GM19468 (cell line): ENCODE measurements around the gene CDK2.

Experiments
- ATAC-seq: cut with Tn5 transposase; IDR thresholded peaks from one replicate; pipeline ENCODE4 v1.9.1; 2021; ENCODE audit warnings: mild to moderate bottlenecking, moderate library complexity, moderate number of reproducible peaks; ENCODE audit not compliant: unreplicated experiment; ENCODE audit errors: extremely low read depth

Gene CDK2

GRCh38 chr12:55935738-55936151 is 30.9 kb upstream of the CDK2 start:
- no peak for ATAC-seq

GRCh38 chr12:55937981-55938380 is 28.6 kb upstream of the CDK2 start:
- ATAC-seq = no peak

GRCh38 chr12:55938826-55939501 is 27.7 kb upstream of the CDK2 start:
- no peak for ATAC-seq

DNA sequence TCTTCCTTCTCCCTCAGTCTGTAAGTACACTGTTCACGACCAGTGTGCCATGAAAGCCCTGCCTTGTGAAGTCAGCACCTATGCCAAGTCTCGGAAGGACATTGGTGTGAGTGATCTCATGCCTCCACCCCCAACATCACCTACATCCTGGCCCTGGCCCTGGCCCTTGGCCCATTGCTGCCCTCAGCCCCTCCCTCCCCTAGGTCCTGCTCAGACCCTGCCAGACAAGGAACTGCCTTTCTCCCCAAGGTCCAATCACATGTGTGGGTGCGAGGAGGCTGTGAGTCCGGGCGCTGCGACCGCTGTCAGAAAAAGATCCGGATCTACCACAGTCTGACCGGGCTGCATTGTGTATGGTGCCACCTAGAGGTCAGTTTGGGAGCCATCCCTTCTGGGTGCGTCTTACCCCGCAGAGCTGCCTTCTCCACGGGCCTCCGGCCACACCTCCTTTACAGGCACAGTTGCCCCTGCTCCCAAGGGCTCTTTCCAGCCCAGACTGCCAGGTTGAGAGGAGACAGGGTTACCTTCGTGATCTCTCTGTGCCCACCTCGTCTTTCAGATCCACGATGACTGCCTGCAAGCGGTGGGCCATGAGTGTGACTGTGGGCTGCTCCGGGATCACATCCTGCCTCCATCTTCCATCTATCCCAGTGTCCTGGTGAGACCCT is 26.4 kb upstream of the CDK2 start:
- peak; percentile 53 for ATAC-seq

GRCh38 chr12:55942055-55942454 is 24.6 kb upstream of the CDK2 start:
- no peak for ATAC-seq

DNA sequence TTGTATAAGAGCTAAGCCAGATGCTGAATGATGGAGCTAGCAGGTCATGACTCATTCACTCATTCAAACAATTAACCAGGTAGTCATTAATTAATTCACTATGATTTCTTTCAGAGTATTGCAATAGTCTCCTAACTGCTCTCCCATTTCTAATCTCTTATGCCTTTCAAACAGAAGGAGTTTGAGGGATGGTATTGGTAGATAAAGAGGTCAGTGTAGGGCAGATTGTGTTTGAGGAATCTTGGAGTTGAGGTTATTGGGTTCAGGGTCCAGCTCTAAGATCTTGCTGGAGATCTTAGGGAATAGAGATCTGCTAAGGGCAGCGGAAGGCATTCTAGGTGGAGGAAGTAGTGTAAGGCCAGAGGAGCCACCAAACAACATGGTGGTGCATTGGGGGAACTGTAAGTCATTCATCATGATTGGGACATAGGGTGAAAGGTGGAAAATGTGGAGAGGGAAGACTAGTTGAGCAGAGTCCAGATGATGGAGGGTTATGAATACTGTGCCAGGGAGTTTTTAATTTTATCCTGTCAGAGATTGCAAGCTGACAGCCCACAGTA is 24.0 kb upstream of the CDK2 start:
- no peak for ATAC-seq

DNA sequence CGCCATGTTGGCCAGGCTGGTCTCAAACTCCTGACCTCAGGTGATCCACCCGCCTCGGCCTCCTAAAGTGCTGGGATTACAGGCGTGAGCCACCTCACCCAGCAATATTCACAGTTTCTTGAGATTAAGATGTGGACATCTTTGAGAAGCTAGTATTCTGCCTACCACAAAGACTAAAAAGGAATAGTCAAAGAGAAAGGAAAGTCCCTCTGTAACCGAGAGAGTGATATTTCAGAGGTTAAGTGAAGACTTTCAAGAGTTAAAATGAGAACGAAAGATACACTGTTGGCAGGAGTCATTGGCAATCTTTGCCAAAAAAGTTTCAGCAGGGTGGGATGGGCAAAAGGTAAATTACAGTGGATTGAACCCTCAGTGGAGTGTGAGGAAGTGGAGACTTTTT is 20.1 kb upstream of the CDK2 start:
- no peak for ATAC-seq

GRCh38 chr12:55955344-55955743 is 11.3 kb upstream of the CDK2 start:
- no peak for ATAC-seq

DNA sequence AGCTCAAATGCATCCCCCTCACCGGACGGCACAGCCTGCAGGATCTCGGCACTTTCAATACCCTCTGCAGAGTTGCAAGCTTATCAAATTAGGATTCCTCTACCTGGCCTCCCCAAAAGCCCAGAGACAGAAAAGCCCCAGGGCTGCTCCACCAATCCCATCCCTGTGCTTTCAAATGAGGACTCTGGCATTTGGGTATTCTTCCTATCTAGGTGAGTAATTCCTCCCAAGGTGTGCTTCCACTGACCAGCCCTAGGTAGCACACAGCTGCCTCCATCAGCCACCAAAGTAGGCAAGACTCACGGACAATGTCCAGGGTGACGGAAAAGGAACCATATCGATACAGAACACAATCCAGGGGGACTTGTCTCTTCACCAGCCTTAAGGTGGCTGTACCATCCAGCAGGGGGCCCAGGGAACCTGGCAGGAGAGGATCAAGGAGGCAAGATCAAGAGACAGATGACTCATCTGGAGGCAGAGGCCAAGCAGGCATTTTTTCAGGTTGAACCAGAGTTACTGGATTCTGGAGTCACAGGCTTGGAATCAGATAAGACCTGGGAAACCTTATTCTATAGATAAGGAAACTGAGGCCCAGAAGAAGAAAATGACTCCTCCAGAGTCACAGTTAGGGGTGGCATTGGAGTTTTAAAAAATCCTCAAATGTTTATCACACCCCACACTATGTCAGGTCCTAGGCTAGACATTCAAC is 10.7 kb upstream of the CDK2 start:
- no peak for ATAC-seq

DNA sequence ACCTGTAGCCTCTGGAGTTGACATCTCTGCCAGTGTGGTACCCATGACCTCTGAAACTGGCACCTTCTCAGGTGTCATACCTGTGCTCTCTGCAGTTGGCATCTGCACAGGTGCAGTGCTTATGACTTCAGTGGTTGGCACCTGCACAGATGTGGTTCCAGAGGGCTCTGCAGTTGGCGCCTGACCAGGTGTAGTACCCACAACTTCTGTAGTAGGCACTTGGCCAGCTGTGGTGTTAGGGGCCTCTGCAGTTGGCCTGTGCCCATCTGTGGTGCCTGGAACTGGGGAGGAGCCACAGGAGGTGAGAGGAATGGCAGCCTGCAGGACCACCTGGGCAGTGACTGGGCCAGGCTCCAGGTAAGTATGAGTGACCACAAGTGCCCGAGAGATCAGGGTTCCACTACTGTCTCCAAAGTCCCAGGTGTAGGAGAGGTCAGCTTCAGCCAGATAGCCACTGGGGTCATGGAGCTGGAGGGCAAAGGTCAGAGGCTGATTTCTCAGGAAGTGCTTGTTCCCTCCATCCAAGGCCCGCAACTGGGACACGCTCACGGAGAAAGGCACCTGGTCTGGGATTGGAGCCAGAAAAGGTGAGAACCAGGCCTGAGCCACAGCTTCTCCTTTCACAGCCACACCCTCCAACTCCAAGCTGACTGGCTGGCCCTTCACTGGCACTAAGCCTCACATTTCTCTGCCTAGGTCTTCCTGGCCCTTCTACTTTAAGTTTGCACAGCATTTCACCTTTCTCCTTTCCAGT is 9.3 kb upstream of the CDK2 start:
- no peak for ATAC-seq

GRCh38 chr12:55963760-55964159 is 2.9 kb upstream of the CDK2 start:
- ATAC-seq = no peak

DNA sequence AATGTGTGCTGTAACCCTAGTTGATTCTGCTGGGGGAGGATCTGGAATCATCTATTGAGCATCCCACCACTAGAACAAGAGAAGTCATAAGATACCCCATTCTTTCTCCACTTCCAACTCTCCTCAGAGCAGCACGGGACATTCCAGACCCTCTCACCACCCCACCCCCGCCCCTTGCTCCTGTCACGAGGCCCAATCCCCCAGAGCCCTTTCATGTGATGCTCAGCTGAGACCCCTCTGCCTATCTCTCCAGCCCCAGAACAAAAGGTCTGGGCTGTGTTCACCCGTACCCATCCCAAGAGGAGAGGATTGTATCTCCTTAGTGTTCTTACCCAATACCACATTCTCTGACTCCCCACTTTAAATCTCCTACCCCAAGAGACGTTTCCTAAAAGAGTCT is 1.4 kb upstream of the CDK2 start:
- ATAC-seq = no peak

- ATAC-seq = no peak
Observed at GRCh38 chr12:55965941-55966407, 656 bp upstream of the CDK2 start, which contains the start of gene PMEL. TSS of gene PMEL (minus strand) at chr12:55966042. CDS start at chr12:55966011, 31 bp downstream.

GRCh38 chr12:55969356-55969755 is 2.7 kb downstream of the CDK2 start:
- ATAC-seq = no peak

DNA sequence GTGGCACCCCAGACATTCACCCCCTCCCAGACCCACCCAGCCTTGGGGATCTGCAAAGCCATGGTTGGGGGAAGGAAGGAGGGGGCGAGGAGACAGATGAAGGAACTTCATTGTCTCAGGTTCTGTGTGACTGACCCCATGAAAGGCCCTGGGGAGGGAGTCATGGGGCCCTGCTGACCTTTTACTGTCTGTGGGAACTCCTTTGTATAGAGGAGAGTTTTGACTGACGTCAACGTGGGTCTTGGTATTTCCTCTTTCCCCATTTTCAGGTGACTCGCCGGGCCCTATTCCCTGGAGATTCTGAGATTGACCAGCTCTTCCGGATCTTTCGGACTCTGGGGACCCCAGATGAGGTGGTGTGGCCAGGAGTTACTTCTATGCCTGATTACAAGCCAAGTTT is 4.1 kb downstream of the CDK2 start:
- ATAC-seq = no peak

- ATAC-seq = no peak
Observed at GRCh38 chr12:55972042-55972441, 5.4 kb downstream of the CDK2 start.

GRCh38 chr12:55972456-55972855 is 5.8 kb downstream of the CDK2 start:
- ATAC-seq = no peak

DNA sequence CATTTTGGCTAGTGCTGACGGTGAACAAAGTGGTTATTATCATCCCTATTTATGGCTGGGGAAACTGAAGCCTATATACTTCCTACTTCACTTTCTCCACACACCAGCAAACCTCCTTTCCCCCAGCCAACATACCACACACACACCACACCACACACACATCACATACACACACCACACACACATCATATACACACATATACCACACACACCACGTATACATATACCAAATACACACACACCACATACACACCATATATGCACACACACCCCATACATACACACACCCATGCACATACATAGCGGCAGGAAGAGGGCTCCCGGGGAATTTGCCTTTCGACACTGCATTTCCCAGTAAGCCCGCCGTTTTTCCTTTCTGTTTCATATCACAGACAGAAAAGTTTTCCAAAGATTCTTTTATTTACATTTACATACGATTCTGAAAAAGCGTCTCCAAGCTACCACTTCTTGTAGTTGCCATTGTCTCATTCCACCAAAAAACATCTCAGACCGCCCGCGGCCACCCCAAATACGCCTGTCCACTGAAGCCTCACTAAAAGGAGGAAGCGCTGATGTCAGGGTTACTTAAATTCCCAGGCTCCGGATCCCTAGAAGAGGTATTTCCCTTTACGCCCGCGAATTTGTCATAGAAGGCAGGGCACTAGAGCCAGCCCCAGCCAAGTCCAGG is 6.4 kb downstream of the CDK2 start:
- ATAC-seq = no peak

- ATAC-seq = peak; percentile 87
Observed at GRCh38 chr12:55973599-55974307, 7.1 kb downstream of the CDK2 start, which contains the start of gene RAB5B. TSS of gene RAB5B (plus strand) at chr12:55974078. CDS start at chr12:55986961, 12,883 bp downstream.
